C4-2B (cell line): ENCODE data around the gene ZNF784.

Experiments
- CTCF ChIP-seq: fragments of 450-650 bp; conservative IDR thresholded peaks from 2 replicates; pipeline ENCODE4 v1.5.1; 2017; ENCODE audit warnings: mild to moderate bottlenecking
- ZFX ChIP-seq: fragments of 450-650 bp; IDR thresholded peaks from 2 replicates; pipeline ENCODE4 v1.6.1; 2017

GRCh38 chr19:55578031-55578760 is 46.2 kb downstream of the ZNF784 start:
- TF ChIP-seq CTCF = no peak
- no peak for TF ChIP-seq ZFX
